Muscle layer of colon (tissue), 2 donors: ENCODE measurements around the gene ARNT2.

ENCODE experiments used
- H3K27ac ChIP-seq: one replicate; pipeline ENCODE4 v1.7.0; 2013; ENCODE audit warnings: low read depth, mild to moderate bottlenecking, low read length, moderate library complexity
- H3K27me3 ChIP-seq, 2 donors: one replicate each; pipeline ENCODE4 v1.7.0; 2013; ENCODE audit warnings: low read length in 2 of 2, mild to moderate bottlenecking in 2 of 2; ENCODE audit not compliant: insufficient read depth in 2 of 2, control insufficient read depth in 1 of 2
- H3K36me3 ChIP-seq: one replicate; pipeline ENCODE4 v1.7.0; 2013; ENCODE audit warnings: mild to moderate bottlenecking, low read length; ENCODE audit not compliant: insufficient read depth
- H3K4me1 ChIP-seq: one replicate; pipeline ENCODE4 v1.7.0; 2013; ENCODE audit warnings: mild to moderate bottlenecking, low read length; ENCODE audit not compliant: insufficient read depth
- H3K4me3 ChIP-seq, 2 donors: one replicate each; pipeline ENCODE4 v1.7.0; 2013; ENCODE audit warnings: low read length in 2 of 2, low read depth in 1 of 2, mild to moderate bottlenecking in 1 of 2, moderate library complexity in 1 of 2
- H3K9ac ChIP-seq: one replicate; pipeline ENCODE4 v1.7.0; 2013; ENCODE audit warnings: low read length
- H3K9me3 ChIP-seq: one replicate; pipeline ENCODE4 v1.7.0; 2013; ENCODE audit warnings: mild to moderate bottlenecking, low read length
- donor health status: abdominal sarcoma.
- donor health status: Adenocarcinoma of cecum.

Gene ARNT2

DNA sequence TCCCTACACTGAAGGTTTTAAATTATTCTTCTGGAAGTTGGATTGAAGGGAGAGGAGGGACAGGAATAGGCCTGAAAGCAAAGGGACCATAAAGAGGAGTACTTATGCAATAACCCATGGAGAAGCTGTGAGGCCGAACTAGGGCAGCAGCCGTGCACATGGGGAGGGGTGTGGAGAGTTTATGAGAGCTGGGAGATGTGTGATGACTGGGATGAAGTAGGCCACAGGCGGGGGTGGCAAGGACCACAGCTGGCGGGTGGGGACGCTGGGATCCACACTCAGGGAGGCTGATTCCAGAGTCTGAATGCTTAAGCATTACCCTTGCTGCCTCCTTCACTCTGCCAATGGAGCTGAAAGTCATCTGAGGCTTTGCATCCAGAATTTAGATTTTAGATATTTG, 123.8 kb downstream of the ARNT2 start:
- peaks cover 5% of the 10 kb centered on the region for H3K4me1 ChIP-seq
- H3K9me3 ChIP-seq = no peaks in the 10 kb centered on the region
- no peak overlapping the region for H3K4me3 ChIP-seq
- H3K9ac ChIP-seq = no peak overlapping the region
- no peak overlapping the region for H3K27ac ChIP-seq
- no peaks in the 10 kb centered on the region for H3K36me3 ChIP-seq
- no peaks in the 10 kb centered on the region for H3K27me3 ChIP-seq

DNA sequence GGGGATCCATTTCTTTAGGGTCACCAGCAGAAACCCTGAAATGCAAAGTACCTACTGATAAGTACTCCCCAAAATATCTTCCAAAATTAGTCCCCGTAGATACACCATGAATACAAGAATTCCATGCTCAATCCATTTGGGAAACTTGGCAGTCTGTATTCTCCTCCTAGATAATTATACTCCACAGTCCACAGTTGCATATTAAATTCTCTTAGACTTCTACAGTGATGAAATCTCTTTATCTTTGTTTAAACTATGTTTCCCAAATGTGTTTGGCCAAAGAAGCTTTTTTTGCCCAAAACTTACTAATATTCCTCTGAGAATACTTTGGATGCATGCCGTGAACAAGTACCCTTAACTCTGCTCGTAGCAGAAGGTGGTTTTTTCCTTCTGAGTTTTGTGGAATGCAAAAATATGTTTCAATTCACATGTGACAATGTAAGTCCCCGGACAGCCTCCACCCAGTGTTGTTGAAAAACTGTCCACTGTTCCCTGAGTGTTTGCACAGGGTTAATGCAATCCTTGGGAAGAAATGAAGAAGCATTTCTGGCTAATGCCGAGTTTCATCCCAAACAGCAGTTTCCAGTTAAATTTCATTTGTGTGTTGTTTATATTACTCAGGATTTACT, 126.7 kb downstream of the ARNT2 start:
- Histone ChIP-seq H3K9ac (no peak overlapping the region), H3K9me3 (no peaks in the 10 kb centered on the region), H3K27ac (no peak overlapping the region), H3K4me3 (no peak overlapping the region), H3K4me1 (peaks cover 5% of the 10 kb centered on the region), H3K27me3 (no peaks in the 10 kb centered on the region), H3K36me3 (no peaks in the 10 kb centered on the region)

DNA sequence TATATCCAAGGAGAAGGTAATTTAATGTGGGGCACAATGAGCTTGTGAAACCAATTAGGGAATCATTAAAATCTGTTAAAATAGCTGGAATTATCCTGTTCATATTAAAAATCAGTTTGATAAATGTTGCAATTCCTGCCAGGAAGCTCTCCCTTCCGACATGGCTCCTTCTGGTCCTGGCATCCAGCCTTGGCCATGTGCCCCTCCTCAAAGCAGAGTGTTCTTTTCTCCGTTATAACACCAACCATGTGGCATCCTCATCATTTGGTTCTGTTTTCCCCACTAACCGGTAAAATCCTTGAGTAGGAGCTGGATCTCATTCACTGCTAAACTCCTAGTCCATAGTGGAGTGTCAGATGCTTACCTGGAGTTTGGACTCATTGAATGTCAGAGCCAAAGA, 127.2 kb downstream of the ARNT2 start:
- no peak overlapping the region for H3K27ac ChIP-seq
- no peaks in the 10 kb centered on the region for H3K36me3 ChIP-seq
- H3K9ac ChIP-seq = no peak overlapping the region
- no peaks in the 10 kb centered on the region for H3K27me3 ChIP-seq
- no peak overlapping the region for H3K4me3 ChIP-seq
- peaks cover 5% of the 10 kb centered on the region for H3K4me1 ChIP-seq
- no peaks in the 10 kb centered on the region for H3K9me3 ChIP-seq

DNA sequence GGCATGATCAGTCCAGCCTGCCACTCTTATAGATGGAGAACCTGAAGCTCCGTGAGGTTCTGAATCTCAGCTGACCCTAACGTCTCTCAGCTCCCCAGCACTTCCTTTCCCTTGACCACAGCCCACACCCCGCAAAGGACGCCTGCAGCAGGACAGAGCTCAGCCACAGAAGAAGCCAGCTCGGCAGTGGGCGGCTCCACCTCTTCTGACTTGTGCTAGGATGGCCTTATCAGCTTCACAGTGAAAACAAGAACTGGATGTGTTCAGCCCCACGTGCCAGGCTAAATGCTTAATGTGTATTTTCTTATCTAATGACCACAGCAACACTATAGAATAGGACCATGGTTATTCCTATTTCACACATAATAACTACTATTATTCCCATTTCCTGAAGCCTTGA, 127.6 kb downstream of the ARNT2 start:
- H3K36me3 ChIP-seq = no peaks in the 10 kb centered on the region

DNA sequence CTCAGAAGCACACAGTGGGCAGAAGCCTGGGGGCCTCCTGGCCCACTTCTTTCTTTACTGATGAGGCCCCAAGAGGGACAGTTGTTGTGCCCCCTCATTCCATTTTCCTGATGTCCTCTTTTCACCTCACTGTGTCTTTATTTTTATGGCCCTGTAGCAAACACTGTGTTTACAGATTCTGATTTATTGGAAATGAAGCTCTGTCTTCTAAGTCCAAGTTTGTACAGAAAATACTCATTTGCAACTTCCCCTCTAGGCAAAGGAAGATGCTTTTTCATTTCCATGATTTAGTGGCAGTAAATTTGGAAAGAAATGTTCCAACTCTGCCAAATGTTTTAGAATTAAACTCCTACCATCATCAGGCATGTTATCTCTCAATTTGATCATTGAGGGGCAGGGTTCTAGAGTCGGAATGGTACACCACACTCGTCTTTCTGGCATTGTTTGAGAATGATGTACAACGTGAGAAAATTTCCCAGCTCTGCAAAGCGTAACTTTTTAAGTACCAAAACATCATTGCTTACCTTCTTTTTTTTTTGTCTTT, 129.7 kb downstream of the ARNT2 start:
- Histone ChIP-seq H3K36me3 (no peaks in the 10 kb centered on the region), H3K4me1 (peaks cover 5% of the 10 kb centered on the region), H3K27me3 (no peaks in the 10 kb centered on the region), H3K9me3 (no peaks in the 10 kb centered on the region), H3K9ac (no peak overlapping the region), H3K27ac (no peak overlapping the region), H3K4me3 (no peak overlapping the region)

More for the DNA sequence above, 127.6 kb downstream of the ARNT2 start:
- no peak overlapping the region for H3K4me3 ChIP-seq
- H3K9ac ChIP-seq = no peak overlapping the region
- no peaks in the 10 kb centered on the region for H3K27me3 ChIP-seq
- H3K4me1 ChIP-seq = peaks cover 5% of the 10 kb centered on the region
- no peaks in the 10 kb centered on the region for H3K9me3 ChIP-seq
- no peak overlapping the region for H3K27ac ChIP-seq

DNA sequence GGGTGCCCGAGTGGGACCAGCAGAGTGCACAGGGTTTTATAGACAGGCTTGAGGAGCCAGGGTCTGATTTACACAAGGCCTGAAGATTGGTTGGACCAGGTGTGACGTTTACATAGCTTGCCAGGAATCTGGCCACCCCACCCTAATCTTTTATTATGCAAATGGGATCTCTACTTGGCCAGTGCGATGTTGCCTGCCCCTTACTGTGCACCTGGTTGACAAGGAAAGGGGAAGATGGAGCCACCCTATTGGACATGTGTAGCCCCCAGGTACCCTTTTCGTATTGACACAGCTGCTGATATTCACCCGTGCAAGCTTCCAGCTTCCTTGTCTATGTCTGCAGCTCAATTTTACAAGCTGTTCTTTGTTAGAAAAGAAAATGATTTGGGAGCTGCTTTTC, 132.0 kb downstream of the ARNT2 start:
- Histone ChIP-seq H3K9me3 (no peaks in the 10 kb centered on the region), H3K27me3 (no peaks in the 10 kb centered on the region), H3K9ac (no peak overlapping the region), H3K27ac (no peak overlapping the region), H3K4me1 (peaks cover 3% of the 10 kb centered on the region), H3K4me3 (no peak overlapping the region), H3K36me3 (no peaks in the 10 kb centered on the region)

DNA sequence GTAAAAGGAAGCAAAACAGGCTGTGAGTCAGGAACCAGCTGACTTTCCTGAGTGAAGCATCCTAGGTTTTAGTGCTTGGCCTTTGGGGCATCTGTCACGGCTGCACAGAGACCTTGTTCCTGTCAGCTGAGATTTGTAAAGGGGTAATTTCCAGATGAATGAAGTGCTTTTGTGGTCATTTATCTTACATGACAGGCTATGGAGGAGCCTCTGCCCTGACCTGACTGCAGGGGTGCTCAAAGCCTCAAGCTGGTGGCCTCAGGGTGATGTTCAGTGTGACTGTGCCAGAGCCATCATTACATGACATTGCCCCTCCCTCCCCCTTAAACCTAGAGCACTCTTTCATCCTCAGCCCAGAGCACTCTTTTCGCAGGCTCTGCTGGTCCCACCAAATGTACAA, 132.5 kb downstream of the ARNT2 start:
- no peaks in the 10 kb centered on the region for H3K27me3 ChIP-seq
- H3K4me1 ChIP-seq = no peaks in the 10 kb centered on the region
- no peak overlapping the region for H3K9ac ChIP-seq
- H3K36me3 ChIP-seq = no peaks in the 10 kb centered on the region
- no peaks in the 10 kb centered on the region for H3K9me3 ChIP-seq
- no peak overlapping the region for H3K4me3 ChIP-seq
- no peak overlapping the region for H3K27ac ChIP-seq

DNA sequence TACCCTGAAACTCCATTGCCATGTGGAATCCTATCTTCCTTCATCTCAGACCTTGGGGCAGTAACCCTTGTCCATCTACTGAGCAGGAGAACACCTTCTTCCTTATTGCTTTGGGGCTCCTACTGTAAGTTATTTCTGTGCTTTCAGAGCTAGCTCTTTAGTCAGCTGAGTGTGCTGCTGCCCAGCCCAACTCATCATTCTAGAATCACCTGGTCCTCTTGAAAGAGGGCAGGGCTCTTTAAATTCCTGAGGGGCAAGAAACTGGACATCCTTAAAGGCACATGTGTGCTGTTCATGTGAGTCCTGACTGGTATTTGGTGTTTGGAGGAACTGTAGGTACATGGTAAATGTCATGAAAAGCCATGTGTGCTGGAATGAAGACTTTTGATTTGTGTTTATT, 140.9 kb downstream of the ARNT2 start:
- no peak overlapping the region for H3K9ac ChIP-seq
- no peaks in the 10 kb centered on the region for H3K4me1 ChIP-seq
- no peak overlapping the region for H3K27ac ChIP-seq
- no peaks in the 10 kb centered on the region for H3K36me3 ChIP-seq
- no peaks in the 10 kb centered on the region for H3K9me3 ChIP-seq
- H3K4me3 ChIP-seq = no peak overlapping the region
- H3K27me3 ChIP-seq = no peaks in the 10 kb centered on the region

DNA sequence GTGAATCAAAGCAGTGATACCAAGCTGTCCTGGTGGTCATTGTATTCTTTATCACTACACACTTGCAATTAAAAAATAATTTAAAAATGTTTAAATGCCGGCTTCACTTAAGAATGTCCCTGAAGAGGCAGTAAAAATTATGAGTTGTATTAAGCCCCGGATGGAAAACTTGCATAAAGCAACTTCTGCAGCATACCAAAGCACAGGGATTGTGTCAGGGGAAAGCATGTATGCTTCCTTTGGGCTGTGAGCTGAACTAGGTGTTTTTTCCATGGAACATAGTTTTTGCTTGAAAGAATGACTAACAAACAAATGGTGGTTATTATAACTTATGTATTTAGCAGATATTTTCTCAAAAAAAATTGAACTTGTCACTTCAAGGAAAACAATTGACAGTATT, 143.1 kb downstream of the ARNT2 start:
- H3K27ac ChIP-seq = no peak overlapping the region
- no peaks in the 10 kb centered on the region for H3K9me3 ChIP-seq
- H3K4me1 ChIP-seq = no peaks in the 10 kb centered on the region
- H3K4me3 ChIP-seq = no peak overlapping the region
- no peaks in the 10 kb centered on the region for H3K27me3 ChIP-seq
- H3K9ac ChIP-seq = no peak overlapping the region
- no peaks in the 10 kb centered on the region for H3K36me3 ChIP-seq

DNA sequence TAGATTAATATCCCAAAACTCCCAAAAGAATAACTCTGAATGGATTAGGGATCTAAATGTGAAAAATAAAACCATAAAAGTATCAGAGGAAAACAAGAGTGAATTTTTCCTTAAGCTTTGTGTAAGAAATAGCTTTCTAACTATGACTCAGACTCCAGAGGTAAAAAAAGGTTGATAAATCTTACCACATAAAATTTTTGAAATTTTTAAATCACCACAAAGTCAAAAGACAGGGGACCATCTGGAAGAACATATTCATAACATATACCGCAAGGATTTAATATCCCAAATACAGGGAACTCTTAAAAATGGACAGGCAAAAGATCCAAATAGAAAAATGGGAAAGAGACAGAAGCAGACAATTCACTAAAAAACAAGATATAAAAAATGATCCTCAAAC, 145.0 kb downstream of the ARNT2 start:
- no peaks in the 10 kb centered on the region for H3K4me1 ChIP-seq
- no peak overlapping the region for H3K9ac ChIP-seq
- H3K27me3 ChIP-seq = no peaks in the 10 kb centered on the region
- no peaks in the 10 kb centered on the region for H3K36me3 ChIP-seq
- no peak overlapping the region for H3K27ac ChIP-seq
- H3K9me3 ChIP-seq = no peaks in the 10 kb centered on the region
- no peak overlapping the region for H3K4me3 ChIP-seq

DNA sequence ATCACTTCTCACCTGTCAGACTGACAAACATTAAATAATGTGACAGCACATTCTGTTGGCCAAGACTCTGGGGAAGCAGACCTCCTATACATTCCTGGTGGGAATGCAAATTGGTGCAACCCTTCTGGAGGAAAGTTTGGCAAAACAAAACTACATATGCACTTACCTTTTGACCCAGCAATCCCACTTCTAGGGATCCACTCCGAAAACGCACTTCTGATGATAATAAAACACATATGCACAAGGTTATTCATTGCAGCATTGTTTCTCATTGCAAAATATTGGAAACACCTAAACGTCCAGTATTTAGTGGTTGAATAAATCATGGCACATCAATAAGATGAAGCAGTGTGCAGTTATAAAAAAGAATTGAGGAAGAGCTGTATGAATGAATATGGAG, 145.5 kb downstream of the ARNT2 start:
- H3K36me3 ChIP-seq = no peaks in the 10 kb centered on the region
- no peak overlapping the region for H3K9ac ChIP-seq
- H3K4me3 ChIP-seq = no peak overlapping the region
- H3K27ac ChIP-seq = no peak overlapping the region
- no peaks in the 10 kb centered on the region for H3K9me3 ChIP-seq
- no peaks in the 10 kb centered on the region for H3K4me1 ChIP-seq
- no peaks in the 10 kb centered on the region for H3K27me3 ChIP-seq

DNA sequence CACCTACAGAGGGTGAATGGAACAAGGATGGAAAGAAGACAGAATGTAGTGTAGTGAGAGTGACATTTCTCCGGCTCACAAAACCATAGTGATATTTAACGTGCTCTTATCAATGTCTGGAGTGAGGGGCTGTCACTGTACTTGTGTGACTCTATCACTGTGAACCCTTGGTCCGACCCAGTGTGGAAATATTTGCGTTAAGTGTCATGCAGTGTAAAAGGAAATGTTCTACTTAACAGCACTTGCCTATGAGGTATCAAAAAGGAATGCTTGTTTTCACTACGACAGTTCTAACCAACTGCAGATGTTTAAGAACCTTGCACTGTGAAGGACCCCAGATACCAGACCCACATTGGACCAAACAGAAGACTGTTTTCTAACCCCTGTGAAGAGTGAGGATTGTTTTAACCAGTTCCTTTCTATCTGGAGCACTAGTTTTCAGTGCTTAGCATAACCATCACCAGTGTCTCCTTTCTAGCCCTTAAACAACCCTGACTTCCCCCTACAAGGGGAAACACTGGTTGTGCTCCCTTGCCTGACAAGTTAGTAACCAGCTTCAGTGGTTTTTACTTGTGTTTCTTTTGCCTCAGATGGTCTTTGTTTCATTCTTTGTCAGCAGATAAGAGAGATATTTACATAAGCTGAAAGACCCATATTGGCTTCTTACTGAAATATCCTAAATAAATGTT, 146.2 kb downstream of the ARNT2 start:
- Histone ChIP-seq H3K36me3 (no peaks in the 10 kb centered on the region), H3K4me3 (no peak overlapping the region), H3K4me1 (no peaks in the 10 kb centered on the region), H3K9ac (no peak overlapping the region), H3K27me3 (no peaks in the 10 kb centered on the region), H3K9me3 (no peaks in the 10 kb centered on the region), H3K27ac (no peak overlapping the region)
